CD4-positive, CD25-positive, alpha-beta regulatory T cell (primary cell): ENCODE measurements around the gene PDIK1L. TPM values are rescaled to one million over a fixed set of nuclear protein-coding genes. Genes with fewer than 3 reads are reported as not detected.
"Not testable (repeated sequence)": the region's sequence is repeated elsewhere in the genome, so short reads cannot be mapped to it uniquely, and the experiment has no call there.

Experiments
- ATAC-seq, 2 donors: fragments of 150-1000 bp; cut with Tn5 transposase; one replicate each; pipeline ENCODE4 v1.10.0; 2021; ENCODE audit warnings: low read depth in 2 of 2, moderate number of reproducible peaks in 2 of 2, moderate library complexity in 1 of 2
- DNase-seq, 3 donors: peaks; one replicate each; pipeline versions ENCODE4 v3.0.0 to v3.0.0-alpha.2; 2012 to 2022; ENCODE audit warnings: mixed read lengths in 1 of 3
- H3K27ac ChIP-seq: one replicate; pipeline ENCODE4 v1.7.0; 2013; ENCODE audit warnings: mild to moderate bottlenecking, low read length; ENCODE audit not compliant: insufficient read depth, poor library complexity, severe bottlenecking
- H3K27me3 ChIP-seq: one replicate; pipeline ENCODE4 v1.7.0; 2013; ENCODE audit warnings: low read length; ENCODE audit not compliant: control insufficient read depth, insufficient read depth
- H3K36me3 ChIP-seq: one replicate; pipeline ENCODE4 v1.7.0; 2013; ENCODE audit warnings: mild to moderate bottlenecking, low read length, moderate library complexity; ENCODE audit not compliant: control insufficient read depth, insufficient read depth
- H3K4me1 ChIP-seq: 2 replicates; pipeline ENCODE4 v1.7.0; 2013; ENCODE audit warnings: mild to moderate bottlenecking, low read length; ENCODE audit not compliant: insufficient read depth, control insufficient read depth, poor library complexity, severe bottlenecking
- H3K4me3 ChIP-seq: one replicate; pipeline ENCODE4 v1.7.0; 2013; ENCODE audit warnings: low read depth, mild to moderate bottlenecking, low read length, moderate library complexity
- H3K9me3 ChIP-seq, 2 experiments: 1 replicate in 1 of 2; 2 replicates in 1 of 2; pipeline ENCODE4 v1.7.0; 2013; ENCODE audit warnings: low read length in 2 of 2, mild to moderate bottlenecking in 1 of 2, moderate library complexity in 1 of 2; ENCODE audit not compliant: control insufficient read depth in 2 of 2
- H3K27ac Mint-ChIP-seq, 3 donors: one replicate each; pipeline ENCODE4 v1.8.0; 2020 to 2022; ENCODE audit warnings: mild to moderate bottlenecking in 3 of 3, mixed read lengths in 3 of 3, moderate library complexity in 2 of 3
- H3K27me3 Mint-ChIP-seq: one replicate; pipeline ENCODE4 v1.8.0; 2022; ENCODE audit warnings: mild to moderate bottlenecking, mixed read lengths
- H3K36me3 Mint-ChIP-seq: one replicate; pipeline ENCODE4 v1.8.0; 2020; ENCODE audit warnings: mixed read lengths
- H3K4me1 Mint-ChIP-seq, 4 donors: one replicate each; pipeline ENCODE4 v1.8.0; 2020 to 2022; ENCODE audit warnings: mixed read lengths in 4 of 4, mild to moderate bottlenecking in 1 of 4
- H3K4me3 Mint-ChIP-seq, 4 donors: one replicate each; pipeline ENCODE4 v1.8.0; 2020 to 2022; ENCODE audit warnings: mild to moderate bottlenecking in 4 of 4, mixed read lengths in 4 of 4, moderate library complexity in 3 of 4
- H3K9me3 Mint-ChIP-seq, 7 donors: one replicate each; pipeline ENCODE4 v1.8.0; 2020 to 2022; ENCODE audit warnings: mixed read lengths in 7 of 7, mild to moderate bottlenecking in 3 of 7, moderate library complexity in 2 of 7
- polyA plus RNA-seq, 4 donors: library from polyadenylated mRNA; unstranded; fragments of 300-500 nt; fragmentation: Illumina TruSeq; gene quantifications; one replicate each; pipeline ENCODE4 v1.2.3, GENCODE V29; 2021
- total RNA-seq: library from RNA; stranded (reverse); gene quantifications from one replicate; pipeline ENCODE4 v1.2.3, GENCODE V29; 2022

PDIK1L gene
- total and polyA plus RNA-seq, 5 donors from 2014 or later = 5.1 to 11.1 (median 7.0) TPM

- H3K4me3 Mint-ChIP-seq, H3K27ac Mint-ChIP-seq, ATAC-seq, H3K4me1 ChIP-seq, H3K36me3 Mint-ChIP-seq, H3K27ac ChIP-seq, DNase-seq, H3K9me3 Mint-ChIP-seq, H3K4me3 ChIP-seq, H3K36me3 ChIP-seq, H3K9me3 ChIP-seq, H3K4me1 Mint-ChIP-seq: not testable (repeated sequence)
- H3K27me3 ChIP-seq = peaks cover 10% of the 10 kb centered on the region
- H3K27me3 Mint-ChIP-seq = peaks cover 37% of the 10 kb centered on the region
These were observed 18.1 kb upstream of the PDIK1L start for GRCh38 chr1:26093569-26093968.

GRCh38 chr1:26094076-26094669 lies 17.5 kb upstream of the PDIK1L start:
- H3K27me3 ChIP-seq = peaks cover 8% of the 10 kb centered on the region
- ATAC-seq = no peak
- Mint-ChIP-seq H3K4me3 (no peak overlapping the region), H3K9me3 (peaks cover 0 to 2% (median 0%) of the 10 kb centered on the region in 7 donors), H3K4me1 (peaks cover 0 to 6% (median 1%) of the 10 kb centered on the region in 4 donors), H3K36me3 (no peaks in the 10 kb centered on the region), H3K27ac (no peak overlapping the region), H3K27me3 (peaks cover 36% of the 10 kb centered on the region)
- H3K9me3 ChIP-seq = no peaks in the 10 kb centered on the region
- H3K4me1 ChIP-seq = no peaks in the 10 kb centered on the region
- no peak for DNase-seq
- no peak overlapping the region for H3K27ac ChIP-seq
- H3K36me3 ChIP-seq = no peaks in the 10 kb centered on the region
- no peak overlapping the region for H3K4me3 ChIP-seq

- Histone ChIP-seq H3K9me3 (no peaks in the 10 kb centered on the region), H3K27me3 (peaks cover 8% of the 10 kb centered on the region), H3K4me3 (no peak overlapping the region), H3K27ac (no peak overlapping the region), H3K36me3 (no peaks in the 10 kb centered on the region), H3K4me1 (no peaks in the 10 kb centered on the region)
- H3K4me3 Mint-ChIP-seq = no peak overlapping the region
- H3K36me3 Mint-ChIP-seq = no peaks in the 10 kb centered on the region
- peaks cover 37% of the 10 kb centered on the region for H3K27me3 Mint-ChIP-seq
- H3K9me3 Mint-ChIP-seq = peaks cover 0 to 2% (median 0%) of the 10 kb centered on the region in 7 donors
- no peak overlapping the region for H3K27ac Mint-ChIP-seq
- peaks cover 0 to 6% (median 1%) of the 10 kb centered on the region in 4 donors for H3K4me1 Mint-ChIP-seq
- no peak for DNase-seq
- no peak for ATAC-seq
These were observed 16.8 kb upstream of the PDIK1L start for GRCh38 chr1:26094677-26095383.

- Histone ChIP-seq H3K36me3 (no peaks in the 10 kb centered on the region), H3K4me1 (no peaks in the 10 kb centered on the region), H3K4me3 (no peak overlapping the region), H3K9me3 (no peaks in the 10 kb centered on the region), H3K27ac (no peak overlapping the region), H3K27me3 (peaks cover 4% of the 10 kb centered on the region)
- Mint-ChIP-seq H3K27me3 (peaks cover 42% of the 10 kb centered on the region), H3K36me3 (no peaks in the 10 kb centered on the region), H3K4me1 (peaks cover 0 to 6% (median 1%) of the 10 kb centered on the region in 4 donors), H3K4me3 (no peak overlapping the region), H3K9me3 (peaks cover 0 to 2% (median 0%) of the 10 kb centered on the region in 7 donors), H3K27ac (no peak overlapping the region)
- DNase-seq = no peak
- ATAC-seq = no peak
These were observed 15.2 kb upstream of the PDIK1L start for GRCh38 chr1:26096471-26096870.

- no peak overlapping the region for H3K27ac ChIP-seq
- H3K36me3 Mint-ChIP-seq = no peaks in the 10 kb centered on the region
- H3K4me3 Mint-ChIP-seq = no peak overlapping the region
- peaks cover 1% of the 10 kb centered on the region for H3K27me3 ChIP-seq
- DNase-seq (peak in 1 of 3 donors; percentile 20), ATAC-seq (no peak)
- H3K27me3 Mint-ChIP-seq = peaks cover 33% of the 10 kb centered on the region
- peaks cover 0 to 6% (median 1%) of the 10 kb centered on the region in 4 donors for H3K4me1 Mint-ChIP-seq
- no peaks in the 10 kb centered on the region for H3K4me1 ChIP-seq
- no peak overlapping the region for H3K27ac Mint-ChIP-seq
- no peaks in the 10 kb centered on the region for H3K9me3 ChIP-seq
- no peaks in the 10 kb centered on the region for H3K36me3 ChIP-seq
- H3K4me3 ChIP-seq = no peak overlapping the region
- peaks cover 0 to 2% (median 0%) of the 10 kb centered on the region in 7 donors for H3K9me3 Mint-ChIP-seq
These were observed 13.9 kb upstream of the PDIK1L start for GRCh38 chr1:26097696-26098095.

GRCh38 chr1:26098602-26099001 lies 13.0 kb upstream of the PDIK1L start:
- H3K4me1 Mint-ChIP-seq = peaks cover 0 to 6% (median 1%) of the 10 kb centered on the region in 4 donors
- H3K4me3 Mint-ChIP-seq = no peak overlapping the region
- no peak for ATAC-seq
- H3K27ac Mint-ChIP-seq = no peak overlapping the region
- H3K27me3 ChIP-seq = peaks cover 2% of the 10 kb centered on the region
- H3K9me3 Mint-ChIP-seq = peaks cover 0 to 2% (median 0%) of the 10 kb centered on the region in 7 donors
- no peak overlapping the region for H3K4me3 ChIP-seq
- no peak overlapping the region for H3K27ac ChIP-seq
- no peaks in the 10 kb centered on the region for H3K4me1 ChIP-seq
- H3K36me3 Mint-ChIP-seq = no peaks in the 10 kb centered on the region
- H3K36me3 ChIP-seq = no peaks in the 10 kb centered on the region
- no peak for DNase-seq
- H3K9me3 ChIP-seq = no peaks in the 10 kb centered on the region
- peaks cover 28% of the 10 kb centered on the region for H3K27me3 Mint-ChIP-seq

- Histone ChIP-seq H3K9me3 (no peaks in the 10 kb centered on the region), H3K4me3 (no peak overlapping the region), H3K36me3 (no peaks in the 10 kb centered on the region), H3K27me3 (peaks cover 2% of the 10 kb centered on the region), H3K4me1 (no peaks in the 10 kb centered on the region), H3K27ac (no peak overlapping the region)
- Mint-ChIP-seq H3K9me3 (peaks cover 0 to 2% (median 0%) of the 10 kb centered on the region in 7 donors), H3K27ac (no peak overlapping the region), H3K4me3 (no peak overlapping the region), H3K27me3 (peaks cover 21% of the 10 kb centered on the region), H3K4me1 (peaks cover 0 to 7% (median 2%) of the 10 kb centered on the region in 4 donors), H3K36me3 (no peaks in the 10 kb centered on the region)
- DNase-seq (no peak), ATAC-seq (no peak)
These were observed 11.8 kb upstream of the PDIK1L start for GRCh38 chr1:26099780-26100179.

- H3K9me3 ChIP-seq, H3K36me3 Mint-ChIP-seq, H3K4me1 ChIP-seq, DNase-seq, H3K27me3 ChIP-seq, H3K9me3 Mint-ChIP-seq, H3K4me3 ChIP-seq, H3K36me3 ChIP-seq, ATAC-seq, H3K27ac ChIP-seq: not testable (repeated sequence)
- peaks cover 0 to 12% (median 7%) of the 10 kb centered on the region in 4 donors for H3K4me1 Mint-ChIP-seq
- H3K4me3 Mint-ChIP-seq = peak overlapping the region in 1 of 4 donors; percentile 32
- peak overlapping the region in 1 of 3 donors; percentile 40 for H3K27ac Mint-ChIP-seq
- peaks cover 23% of the 10 kb centered on the region for H3K27me3 Mint-ChIP-seq
These were observed 11.4 kb upstream of the PDIK1L start for GRCh38 chr1:26100204-26100603.
